Neural cell (in vitro differentiated cells): Measurements from ENCODE around the gene SNX20.

Experiments
- CTCF ChIP-seq: fragments of 450-650 bp; IDR thresholded peaks from 2 replicates; pipeline ENCODE4 v1.5.1; 2014; ENCODE audit warnings: antibody characterized with exemption, mild to moderate bottlenecking, moderate library complexity; ENCODE audit not compliant: poor library complexity, severe bottlenecking
- POLR2AphosphoS5 ChIP-seq: IDR thresholded peaks from 2 replicates; pipeline ENCODE4 v1.6.1; 2012
- SMC3 ChIP-seq: fragments of 450-650 bp; conservative IDR thresholded peaks from 2 replicates; pipeline ENCODE4 v1.6.1; 2014; ENCODE audit warnings: antibody characterized with exemption, mild to moderate bottlenecking, moderate library complexity; ENCODE audit not compliant: poor library complexity
- TAF1 ChIP-seq: IDR thresholded peaks from 2 replicates; pipeline ENCODE4 v1.6.1; 2012; ENCODE audit warnings: low read depth

GRCh38 chr16:50644729-50645128 lies 36.4 kb downstream of the SNX20 start:
- TF ChIP-seq SMC3 (no peak), CTCF (no peak), TAF1 (no peak), POLR2AphosphoS5 (no peak)
